Smooth muscle cell (in vitro differentiated cells): ENCODE data around the gene TMEM184C. TPM values are rescaled to one million over a fixed set of nuclear protein-coding genes. Genes with fewer than 3 reads are reported as not detected.

Experiments
- DNase-seq: peaks from one replicate; lab custom pipeline; 2025; ENCODE audit not compliant: unreplicated experiment; lab: John Stamatoyannopoulos, UW
- H2AFZ ChIP-seq: fragments of 200-600 bp; sonication (generic); 2 replicates; pipeline ENCODE4 v1.6.0; 2016; ENCODE audit warnings: antibody characterized with exemption, low read depth, mild to moderate bottlenecking
- H3F3A ChIP-seq: fragments of 200-600 bp; sonication (generic); 2 replicates; pipeline ENCODE4 v1.6.0; 2017; ENCODE audit warnings: antibody characterized with exemption, low read depth
- H3K27ac ChIP-seq: fragments of 200-600 bp; sonication (generic); 2 replicates; pipeline ENCODE4 v1.5.1; 2016; ENCODE audit warnings: low read depth, mild to moderate bottlenecking
- H3K27me3 ChIP-seq: fragments of 200-600 bp; sonication (generic); 2 replicates; pipeline ENCODE4 v1.6.1; 2016; ENCODE audit warnings: low read depth, mild to moderate bottlenecking
- H3K36me3 ChIP-seq: fragments of 200-600 bp; sonication (generic); 2 replicates; pipeline ENCODE4 v1.5.1; 2016; ENCODE audit warnings: low read depth
- H3K4me1 ChIP-seq: fragments of 200-600 bp; sonication (generic); 2 replicates; pipeline ENCODE4 v1.5.1; 2016; ENCODE audit warnings: low read depth
- H3K4me2 ChIP-seq: fragments of 200-600 bp; sonication (generic); 2 replicates; pipeline ENCODE4 v1.6.0; 2016; ENCODE audit warnings: mild to moderate bottlenecking
- H3K4me3 ChIP-seq: fragments of 200-600 bp; sonication (generic); 2 replicates; pipeline ENCODE4 v1.5.1; 2016; ENCODE audit warnings: mild to moderate bottlenecking
- H3K79me2 ChIP-seq: fragments of 200-600 bp; sonication (generic); 2 replicates; pipeline ENCODE4 v1.6.0; 2016; ENCODE audit warnings: low read depth, mild to moderate bottlenecking
- H3K9ac ChIP-seq: fragments of 200-600 bp; sonication (generic); 2 replicates; pipeline ENCODE4 v1.6.0; 2016; ENCODE audit warnings: low read depth
- H3K9me3 ChIP-seq: fragments of 200-600 bp; sonication (generic); replicated peaks from 2 replicates; pipeline ENCODE4 v1.5.1; 2016; ENCODE audit warnings: low read depth
- H4K20me1 ChIP-seq: fragments of 200-600 bp; sonication (generic); 2 replicates; pipeline ENCODE4 v1.6.0; 2016; ENCODE audit warnings: low read depth
- CTCF ChIP-seq: fragments of 200-600 bp; sonication (generic); IDR thresholded peaks from 2 replicates; pipeline ENCODE4 v1.5.1; 2017; ENCODE audit warnings: borderline replicate concordance, mild to moderate bottlenecking, antibody characterized with exemption; ENCODE audit not compliant: insufficient read depth, poor library complexity, severe bottlenecking
- WGBS: methylation state at CpG from one replicate; pipeline ENCODE4 v1.1.7; 2016; ENCODE audit warnings: low lambda C conversion rate; 5-methylcytosine and 5-hydroxymethylcytosine counted together
- polyA plus RNA-seq: library from polyadenylated mRNA; unstranded; fragments of >200 nt; fragmentation: Nextera tagmentation; extraction: Ambion mirVana; gene quantifications from 2 replicates; pipeline ENCODE4 v1.2.1, GENCODE V29; 2016
- total RNA-seq: library from RNA; depleted of rRNA; stranded (reverse); fragments of >200 nt; gene quantifications from 2 replicates; pipeline ENCODE4 v1.2.3, GENCODE V29; 2014

The TMEM184C gene
- total and polyA plus RNA-seq, 2 experiments from 2014 or later: 21.6 to 33.2 TPM

- H3K36me3 ChIP-seq: no peaks in the 10 kb centered on the region
Observed at GRCh38 chr4:147596377-147596776, 20.8 kb upstream of the TMEM184C start.

GRCh38 chr4:147596981-147597380 lies 20.2 kb upstream of the TMEM184C start:
- Histone ChIP-seq H3K4me1 (no peaks in the 10 kb centered on the region), H3K27me3 (no peaks in the 10 kb centered on the region), H3K79me2 (no peaks in the 10 kb centered on the region), H2AFZ (no peak overlapping the region), H3K9me3 (no peaks in the 10 kb centered on the region), H3K36me3 (no peaks in the 10 kb centered on the region), H4K20me1 (no peaks in the 10 kb centered on the region), H3F3A (no peaks in the 10 kb centered on the region), H3K4me3 (no peak overlapping the region), H3K9ac (no peak overlapping the region), H3K4me2 (no peak overlapping the region), H3K27ac (no peak overlapping the region)
- TF ChIP-seq CTCF: no peak
- DNase-seq: no peak
- 48% methylated on average over 1 of the region's 1 CpG for whole genome bisulfite sequencing

More at GRCh38 chr4:147596377-147596776, 20.8 kb upstream of the TMEM184C start:
- Histone ChIP-seq H3K27ac (no peak overlapping the region), H3K79me2 (no peaks in the 10 kb centered on the region), H3K4me1 (no peaks in the 10 kb centered on the region), H3F3A (no peaks in the 10 kb centered on the region), H3K4me2 (no peak overlapping the region), H4K20me1 (no peaks in the 10 kb centered on the region), H3K9ac (no peak overlapping the region), H3K9me3 (no peaks in the 10 kb centered on the region), H3K4me3 (no peak overlapping the region), H3K27me3 (no peaks in the 10 kb centered on the region), H2AFZ (no peak overlapping the region)
- peak; percentile 8 for TF ChIP-seq CTCF
- no peak for DNase-seq
- 82% methylated on average over 1 of the region's 1 CpG for whole genome bisulfite sequencing

GRCh38 chr4:147597561-147597960 lies 19.6 kb upstream of the TMEM184C start:
- Histone ChIP-seq H3K4me3 (no peak overlapping the region), H3F3A (no peaks in the 10 kb centered on the region), H3K9me3 (no peaks in the 10 kb centered on the region), H2AFZ (no peak overlapping the region), H3K79me2 (no peaks in the 10 kb centered on the region), H3K27me3 (no peaks in the 10 kb centered on the region), H3K36me3 (no peaks in the 10 kb centered on the region), H3K9ac (no peak overlapping the region), H3K27ac (no peak overlapping the region), H4K20me1 (no peaks in the 10 kb centered on the region), H3K4me1 (no peaks in the 10 kb centered on the region), H3K4me2 (no peak overlapping the region)
- 98% methylated on average over 2 of the region's 2 CpGs for WGBS
- no peak for DNase-seq
- TF ChIP-seq CTCF: no peak

GRCh38 chr4:147599206-147599605 lies 18.0 kb upstream of the TMEM184C start:
- DNase-seq: no peak
- H3K36me3 ChIP-seq: no peaks in the 10 kb centered on the region
- H2AFZ ChIP-seq: no peak overlapping the region
- no peaks in the 10 kb centered on the region for H3K27me3 ChIP-seq
- H3K27ac ChIP-seq: no peak overlapping the region
- no peak for TF ChIP-seq CTCF
- H3F3A ChIP-seq: no peaks in the 10 kb centered on the region
- 91% methylated on average over 1 of the region's 1 CpG for WGBS
- H3K4me2 ChIP-seq: no peak overlapping the region
- H3K9me3 ChIP-seq: no peaks in the 10 kb centered on the region
- no peaks in the 10 kb centered on the region for H3K4me1 ChIP-seq
- no peaks in the 10 kb centered on the region for H3K79me2 ChIP-seq
- no peak overlapping the region for H3K4me3 ChIP-seq
- H4K20me1 ChIP-seq: no peaks in the 10 kb centered on the region
- no peak overlapping the region for H3K9ac ChIP-seq
